Hepatocyte (in vitro differentiated cells): Measurements from ENCODE around the gene C1QTNF8. TPM values are rescaled to one million over a fixed set of nuclear protein-coding genes. Genes with fewer than 3 reads are reported as not detected.

ENCODE experiments used
- DNase-seq: peaks from one replicate; pipeline ENCODE4 v3.0.0-alpha.2; 2016; ENCODE audit warnings: low spot score
- H2AFZ ChIP-seq: fragments of 200-600 bp; sonication (generic); 2 replicates; pipeline ENCODE4 v1.6.0; 2016; ENCODE audit warnings: antibody characterized with exemption, mild to moderate bottlenecking
- H3K27ac ChIP-seq: fragments of 200-600 bp; sonication (generic); 2 replicates; pipeline ENCODE4 v1.5.1; 2016; ENCODE audit warnings: mild to moderate bottlenecking
- H3K27me3 ChIP-seq: fragments of 200-600 bp; sonication (generic); 2 replicates; pipeline ENCODE4 v1.6.1; 2016
- H3K36me3 ChIP-seq: fragments of 200-600 bp; sonication (generic); replicated peaks from 2 replicates; pipeline ENCODE4 v1.5.1; 2016; ENCODE audit warnings: low read depth; ENCODE audit not compliant: insufficient read depth
- H3K4me1 ChIP-seq: fragments of 200-600 bp; sonication (generic); 2 replicates; pipeline ENCODE4 v1.5.1; 2016; ENCODE audit warnings: mild to moderate bottlenecking, moderate library complexity; ENCODE audit not compliant: insufficient read depth
- H3K4me2 ChIP-seq: fragments of 200-600 bp; sonication (generic); 2 replicates; pipeline ENCODE4 v1.6.0; 2016
- H3K4me3 ChIP-seq: fragments of 200-600 bp; sonication (generic); 2 replicates; pipeline ENCODE4 v1.5.1; 2016; ENCODE audit warnings: mild to moderate bottlenecking
- H3K79me2 ChIP-seq: fragments of 200-600 bp; sonication (generic); 2 replicates; pipeline ENCODE4 v1.6.0; 2017; ENCODE audit warnings: mild to moderate bottlenecking
- H3K9me2 ChIP-seq: fragments of 200-600 bp; sonication (generic); replicated peaks from 2 replicates; pipeline ENCODE4 v1.6.0; 2017; ENCODE audit warnings: mild to moderate bottlenecking; ENCODE audit not compliant: insufficient read depth
- H3K9me3 ChIP-seq: fragments of 200-600 bp; sonication (generic); 2 replicates; pipeline ENCODE4 v1.5.1; 2016; ENCODE audit warnings: low read depth, mild to moderate bottlenecking
- H4K20me1 ChIP-seq: fragments of 200-600 bp; sonication (generic); 2 replicates; pipeline ENCODE4 v1.6.0; 2016; ENCODE audit warnings: mild to moderate bottlenecking; ENCODE audit not compliant: insufficient read depth, poor library complexity, severe bottlenecking
- EZH2 ChIP-seq: fragments of 200-600 bp; sonication (generic); IDR thresholded peaks from 2 replicates; pipeline ENCODE4 v1.6.1; 2016; ENCODE audit warnings: antibody characterized with exemption, mild to moderate bottlenecking, borderline replicate concordance
- EZH2phosphoT487 ChIP-seq: fragments of 200-600 bp; sonication (generic); IDR thresholded peaks from one replicate; pipeline ENCODE4 v1.6.1; 2018; ENCODE audit warnings: antibody characterized with exemption, mild to moderate bottlenecking, low read depth, moderate library complexity; ENCODE audit not compliant: unreplicated experiment, severe bottlenecking
- WGBS: methylation state at CpG from one replicate; pipeline ENCODE4 v1.1.6; 2016; ENCODE audit warnings: low lambda C conversion rate; ENCODE audit errors: missing lambda C conversion rate; 5-methylcytosine and 5-hydroxymethylcytosine counted together
- polyA plus RNA-seq: library from polyadenylated mRNA; unstranded; fragments of >200 nt; fragmentation: Nextera tagmentation; extraction: Ambion mirVana; gene quantifications from 2 replicates; pipeline ENCODE4 v1.2.1, GENCODE V29; 2016
- total RNA-seq: library from RNA; depleted of rRNA; stranded (reverse); fragments of >200 nt; gene quantifications from 2 replicates; pipeline ENCODE4 v1.2.3, GENCODE V29; 2014
- TF ChIP-seq, protein P1 (sequence below): fragments of 200-600 bp; sonication (generic); IDR thresholded peaks from 2 replicates; pipeline ENCODE4 v1.5.1; 2016; ENCODE audit warnings: antibody characterized with exemption, mild to moderate bottlenecking; ENCODE audit not compliant: poor library complexity

C1QTNF8 gene
- total and polyA plus RNA-seq, 2 experiments from 2014 or later: not detected

DNA sequence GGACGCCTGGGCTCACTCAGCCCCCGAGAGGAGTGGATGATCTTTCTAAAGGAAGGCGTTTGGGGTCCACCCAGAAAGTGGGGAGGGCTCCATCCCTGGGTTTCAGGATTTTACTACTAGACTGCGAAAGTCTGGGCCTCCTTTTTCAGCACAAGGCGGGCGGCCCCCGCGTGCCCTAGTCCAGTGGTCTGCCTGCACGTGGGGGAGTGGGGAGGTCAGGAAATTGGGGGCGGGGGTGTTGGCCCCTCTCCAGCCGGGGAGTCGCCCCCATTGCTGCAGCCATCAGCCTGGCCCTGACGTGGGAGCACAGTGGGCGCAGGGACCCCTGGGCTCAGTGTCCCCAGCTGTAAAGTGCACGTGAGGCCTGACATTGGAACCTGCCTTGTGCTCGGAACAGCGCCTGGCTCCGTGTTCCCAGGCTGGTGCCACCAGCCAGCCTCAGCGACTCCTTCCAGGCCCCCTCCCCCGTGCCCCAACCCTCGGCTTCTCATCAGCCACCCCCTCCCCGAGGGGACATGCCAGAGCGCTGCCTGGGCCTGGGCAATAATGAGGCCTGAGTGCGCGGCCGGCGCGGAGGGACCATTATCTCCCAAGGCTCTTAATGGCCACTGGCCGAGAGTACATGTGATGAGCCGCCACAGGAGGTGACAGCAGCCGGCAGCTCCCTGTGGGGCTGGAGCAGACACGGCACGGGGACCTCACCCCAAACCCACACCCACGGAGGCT, 2.4 kb upstream of the C1QTNF8 start:
- Histone ChIP-seq H4K20me1 (no peaks in the 10 kb centered on the region), H3K4me3 (no peak overlapping the region), H3K4me1 (peaks cover 5% of the 10 kb centered on the region), H3K9me2 (no peaks in the 10 kb centered on the region), H3K79me2 (no peaks in the 10 kb centered on the region), H2AFZ (no peak overlapping the region), H3K27me3 (no peaks in the 10 kb centered on the region), H3K36me3 (no peaks in the 10 kb centered on the region), H3K27ac (no peak overlapping the region), H3K9me3 (no peaks in the 10 kb centered on the region), H3K4me2 (no peak overlapping the region)
- no peak for TF ChIP-seq EZH2phosphoT487
- TF ChIP-seq EZH2: no peak
- TF ChIP-seq, protein P1, sequence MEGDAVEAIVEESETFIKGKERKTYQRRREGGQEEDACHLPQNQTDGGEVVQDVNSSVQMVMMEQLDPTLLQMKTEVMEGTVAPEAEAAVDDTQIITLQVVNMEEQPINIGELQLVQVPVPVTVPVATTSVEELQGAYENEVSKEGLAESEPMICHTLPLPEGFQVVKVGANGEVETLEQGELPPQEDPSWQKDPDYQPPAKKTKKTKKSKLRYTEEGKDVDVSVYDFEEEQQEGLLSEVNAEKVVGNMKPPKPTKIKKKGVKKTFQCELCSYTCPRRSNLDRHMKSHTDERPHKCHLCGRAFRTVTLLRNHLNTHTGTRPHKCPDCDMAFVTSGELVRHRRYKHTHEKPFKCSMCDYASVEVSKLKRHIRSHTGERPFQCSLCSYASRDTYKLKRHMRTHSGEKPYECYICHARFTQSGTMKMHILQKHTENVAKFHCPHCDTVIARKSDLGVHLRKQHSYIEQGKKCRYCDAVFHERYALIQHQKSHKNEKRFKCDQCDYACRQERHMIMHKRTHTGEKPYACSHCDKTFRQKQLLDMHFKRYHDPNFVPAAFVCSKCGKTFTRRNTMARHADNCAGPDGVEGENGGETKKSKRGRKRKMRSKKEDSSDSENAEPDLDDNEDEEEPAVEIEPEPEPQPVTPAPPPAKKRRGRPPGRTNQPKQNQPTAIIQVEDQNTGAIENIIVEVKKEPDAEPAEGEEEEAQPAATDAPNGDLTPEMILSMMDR: no peak
- no peak for DNase-seq
- WGBS: 67% methylated on average over 24 of the region's 34 CpGs

DNA sequence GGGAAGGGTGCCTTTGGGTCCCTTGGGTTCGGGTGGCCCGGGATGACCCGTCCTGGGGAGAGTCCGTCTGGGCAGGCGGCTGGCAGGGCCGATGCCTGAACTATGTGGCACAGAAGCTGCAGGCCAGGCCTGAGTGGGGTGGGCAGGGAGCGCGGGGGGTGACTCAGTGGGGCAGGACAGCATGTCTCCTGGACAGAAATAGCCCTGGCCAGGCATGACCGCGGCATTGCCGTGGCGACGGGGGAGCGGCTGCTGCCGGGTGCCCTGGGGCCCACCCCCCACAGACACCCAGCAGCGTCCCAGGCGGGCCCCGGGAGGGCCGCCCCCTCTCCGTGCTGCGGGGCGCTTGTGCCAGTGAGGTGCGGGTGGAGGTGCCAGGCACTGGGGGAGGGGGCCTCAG, 1.8 kb upstream of the C1QTNF8 start:
- no peaks in the 10 kb centered on the region for H3K9me2 ChIP-seq
- no peaks in the 10 kb centered on the region for H3K36me3 ChIP-seq
- TF ChIP-seq, protein P1: no peak
- TF ChIP-seq EZH2 (no peak), EZH2phosphoT487 (no peak)
- H3K4me1 ChIP-seq: no peaks in the 10 kb centered on the region
- no peaks in the 10 kb centered on the region for H3K79me2 ChIP-seq
- H3K27ac ChIP-seq: no peak overlapping the region
- no peak overlapping the region for H2AFZ ChIP-seq
- H3K4me2 ChIP-seq: no peak overlapping the region
- no peak overlapping the region for H3K4me3 ChIP-seq
- WGBS: 93% methylated on average over 12 of the region's 23 CpGs
- no peak for DNase-seq
- H3K9me3 ChIP-seq: no peaks in the 10 kb centered on the region
- no peaks in the 10 kb centered on the region for H4K20me1 ChIP-seq
- H3K27me3 ChIP-seq: no peaks in the 10 kb centered on the region

DNA sequence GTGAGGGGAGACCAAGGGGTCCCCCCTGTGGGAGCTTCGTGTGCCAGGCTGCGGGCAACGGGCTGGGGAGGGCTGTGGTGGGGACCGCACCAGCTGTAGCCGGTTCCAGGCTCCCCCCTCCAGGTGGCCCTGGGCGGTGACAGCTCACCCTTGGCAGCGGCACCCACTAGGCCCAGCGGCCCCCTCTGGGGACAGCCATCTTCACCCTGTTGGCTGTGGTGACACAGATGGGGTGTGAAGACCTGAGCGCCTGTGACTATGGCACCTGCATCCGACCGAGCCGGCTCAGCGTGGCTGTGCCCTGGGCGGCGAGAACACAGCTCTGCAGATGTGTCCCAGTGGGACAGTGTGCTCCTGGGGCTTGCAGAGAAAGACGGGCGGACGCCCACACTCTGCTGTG, 1.1 kb upstream of the C1QTNF8 start:
- Histone ChIP-seq H3K79me2 (no peaks in the 10 kb centered on the region), H3K9me3 (no peaks in the 10 kb centered on the region), H4K20me1 (no peaks in the 10 kb centered on the region), H3K9me2 (no peaks in the 10 kb centered on the region), H3K27me3 (no peaks in the 10 kb centered on the region), H2AFZ (no peak overlapping the region), H3K36me3 (no peaks in the 10 kb centered on the region), H3K4me2 (no peak overlapping the region), H3K27ac (no peak overlapping the region), H3K4me3 (no peak overlapping the region), H3K4me1 (no peaks in the 10 kb centered on the region)
- no peak for DNase-seq
- WGBS: 92% methylated on average over 18 of the region's 18 CpGs
- TF ChIP-seq, protein P1: no peak
- TF ChIP-seq EZH2phosphoT487 (no peak), EZH2 (no peak)
